GM19025 (cell line): ENCODE data around the gene SPOCK2.

Experiments
- ATAC-seq: cut with Tn5 transposase; IDR thresholded peaks from one replicate; pipeline ENCODE4 v1.9.1; 2021; ENCODE audit warnings: mild to moderate bottlenecking, low read depth, moderate library complexity; ENCODE audit not compliant: unreplicated experiment

SPOCK2 gene

DNA sequence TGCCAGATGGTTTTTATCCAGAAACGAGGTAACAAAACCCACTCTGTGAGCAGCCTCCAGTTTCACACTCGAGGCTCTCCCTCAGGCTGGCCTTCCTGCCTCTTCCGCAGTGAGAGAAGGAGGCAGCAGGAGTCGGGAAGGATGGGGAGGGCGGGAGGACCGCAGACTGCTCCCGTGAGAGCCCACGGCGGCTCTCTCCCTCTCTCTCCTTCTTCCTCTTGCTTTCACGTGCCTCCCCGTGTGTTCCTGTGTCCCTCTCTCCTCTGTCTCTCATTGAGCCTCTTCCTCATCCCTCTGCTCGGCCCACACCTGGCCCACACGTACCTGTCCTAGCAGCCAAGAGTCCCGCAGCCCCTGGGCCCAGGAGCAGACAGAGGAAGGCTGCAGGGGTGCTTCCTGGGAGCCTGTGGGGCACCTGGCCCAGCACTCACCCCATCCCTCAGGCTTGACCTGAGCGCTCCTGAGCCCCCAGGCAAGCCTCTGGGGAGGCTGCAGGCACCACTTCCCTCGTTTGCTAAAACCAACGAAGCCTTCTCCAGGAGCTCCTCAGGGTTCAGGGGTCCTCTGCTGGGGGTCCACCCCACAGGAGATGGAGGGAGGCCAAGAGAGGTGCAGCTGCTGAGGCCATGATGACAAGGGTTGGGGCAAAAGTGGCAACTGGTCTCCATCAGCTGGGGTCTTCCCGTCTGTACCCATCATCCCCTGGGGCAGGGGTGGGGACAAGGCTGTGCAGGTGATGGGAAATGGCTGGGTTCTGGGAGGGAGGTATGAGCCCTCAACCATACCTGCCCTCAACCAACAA, 13.6 kb downstream of the SPOCK2 start:
- no peak for ATAC-seq

DNA sequence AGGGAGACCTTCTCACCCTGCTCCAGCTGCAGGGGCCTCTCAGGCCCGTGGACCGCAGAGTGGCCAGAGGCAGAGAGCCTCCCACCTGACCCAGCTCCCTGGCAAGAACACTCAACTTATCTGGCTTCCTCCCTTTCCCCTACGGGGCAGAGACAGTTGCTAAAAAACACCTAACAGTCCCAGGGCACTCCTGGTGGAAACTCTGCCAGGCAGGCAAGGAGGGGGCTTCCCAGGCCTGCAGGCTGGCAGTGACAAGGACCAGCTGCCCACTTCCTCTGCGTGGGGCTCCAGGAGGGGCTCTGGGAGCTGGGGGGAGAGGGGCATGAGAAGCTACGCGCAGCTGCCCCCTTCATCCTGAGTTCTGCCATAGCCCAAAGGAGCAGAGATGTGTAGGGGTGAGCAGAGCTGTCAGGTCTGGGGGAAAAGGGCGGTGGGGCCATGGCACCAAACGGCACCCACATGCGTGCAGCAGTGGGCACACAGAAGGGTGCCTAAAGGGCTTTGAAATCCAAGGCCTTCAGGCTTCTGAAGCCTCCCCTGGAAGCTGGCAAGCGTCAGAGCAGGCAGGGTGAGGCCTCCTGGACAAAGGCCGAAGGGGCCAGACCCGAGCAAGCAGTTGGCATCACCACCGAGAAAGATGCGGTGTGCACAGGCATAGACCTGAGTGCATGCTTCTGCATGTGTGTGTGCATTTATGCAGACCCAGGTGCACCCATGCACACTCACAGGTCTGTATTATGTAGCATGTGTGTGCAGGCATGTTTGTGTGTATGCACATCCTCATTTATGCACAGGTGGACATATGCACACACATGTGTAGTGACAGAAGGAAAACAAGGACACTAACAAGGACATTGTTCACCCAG, 14.4 kb downstream of the SPOCK2 start:
- no peak for ATAC-seq

DNA sequence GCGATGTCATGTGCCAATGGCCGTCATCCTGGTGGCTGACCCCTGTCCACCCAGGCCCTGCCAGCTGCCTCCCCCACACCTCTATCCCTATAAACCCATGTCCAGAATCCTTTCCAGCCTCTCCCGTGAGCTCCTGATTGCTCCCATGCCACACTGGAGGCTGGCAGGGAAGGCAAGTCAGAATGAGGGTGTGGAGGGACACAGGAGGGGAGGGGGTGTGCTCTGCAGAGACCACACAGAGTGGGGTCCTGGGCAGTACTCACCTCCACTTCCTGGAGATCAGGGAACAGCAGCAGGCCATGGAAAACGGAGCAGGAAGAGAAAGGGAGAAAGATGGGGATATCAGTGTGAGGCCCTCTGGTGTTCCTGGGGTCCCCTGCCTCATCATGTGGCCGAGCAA, 15.7 kb downstream of the SPOCK2 start:
- ATAC-seq, result no peak

DNA sequence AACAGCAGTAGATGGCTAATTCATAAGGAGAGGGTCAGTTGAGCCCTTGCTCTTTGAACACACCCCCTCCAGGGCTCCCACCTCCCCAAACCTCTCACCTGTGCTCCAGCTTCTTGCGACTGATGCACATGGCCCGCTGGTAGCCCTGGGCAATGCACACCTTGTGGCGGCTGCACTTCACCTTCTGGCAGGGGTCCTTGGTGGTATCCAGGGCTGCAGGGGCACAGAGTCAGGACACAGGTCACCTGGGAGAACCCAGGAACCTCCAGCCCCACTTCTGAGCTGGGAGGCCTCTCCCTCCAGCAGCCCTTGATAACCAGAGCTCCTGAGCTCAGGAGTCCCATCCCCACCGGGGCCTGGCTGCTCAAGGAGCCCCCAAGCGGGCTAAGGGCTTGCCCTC, 16.3 kb downstream of the SPOCK2 start:
- no peak for ATAC-seq

DNA sequence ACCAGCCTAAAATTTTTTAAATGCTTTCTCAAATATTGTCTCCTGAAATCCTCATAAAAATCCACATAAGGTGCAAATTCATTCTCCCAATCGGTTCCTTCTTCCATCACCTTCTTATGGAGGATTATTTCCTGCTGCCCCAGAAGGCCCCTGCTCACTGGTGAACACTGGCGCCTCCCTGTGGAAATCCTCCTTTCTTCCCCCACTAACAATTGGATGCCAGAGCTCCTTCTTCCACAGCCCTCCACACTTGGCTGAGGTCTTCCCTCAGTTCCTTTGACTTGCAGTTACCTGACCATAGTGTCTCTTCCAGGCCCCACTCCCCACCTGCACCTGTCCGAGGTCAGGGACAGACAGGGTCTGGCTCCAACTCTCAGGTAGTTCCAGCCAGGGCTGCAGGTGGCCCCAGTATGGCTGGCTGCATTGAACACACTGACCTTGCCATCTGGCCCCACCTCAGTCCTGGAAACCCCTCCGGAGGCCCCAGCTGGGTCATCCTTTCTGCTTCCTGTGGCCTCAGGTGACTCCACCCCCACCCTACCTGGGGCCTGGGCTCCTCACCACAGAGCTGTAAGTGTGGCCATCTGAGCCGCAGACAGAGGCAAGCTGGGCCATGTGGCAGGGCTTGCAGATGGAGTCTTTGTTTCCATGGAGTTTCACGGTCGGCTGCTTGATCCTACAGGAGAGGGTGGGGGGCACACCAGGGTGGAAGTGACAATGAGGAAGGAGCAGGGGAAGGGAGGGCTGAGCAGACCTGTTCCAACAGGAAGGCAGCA, 18.4 kb downstream of the SPOCK2 start:
- no peak for ATAC-seq

DNA sequence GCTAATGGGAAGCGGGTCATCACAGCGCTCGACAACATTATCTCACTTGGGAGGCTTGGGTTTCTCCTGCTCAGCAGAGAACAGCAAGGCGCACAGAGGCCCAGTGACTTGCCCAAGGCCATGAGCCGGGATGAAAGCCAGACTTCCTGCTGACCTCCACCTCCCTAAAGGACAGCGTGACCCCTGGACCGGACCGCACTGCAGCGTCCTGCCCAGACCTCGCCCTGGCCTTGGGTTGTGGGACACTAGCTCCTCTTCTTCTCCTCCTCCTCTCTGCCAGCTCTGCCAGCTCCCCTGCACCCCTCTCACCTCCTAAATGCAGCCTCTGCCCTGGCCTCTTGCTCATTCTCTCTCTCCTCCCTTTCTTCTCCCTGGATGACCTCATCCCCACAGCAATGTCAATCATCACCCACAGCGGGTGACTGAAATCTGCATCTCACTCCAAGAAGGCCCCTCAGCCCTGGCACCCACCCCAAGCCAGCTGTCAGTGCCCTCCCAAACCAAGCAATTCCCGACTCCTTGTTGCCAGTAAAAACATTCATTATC, 19.4 kb downstream of the SPOCK2 start:
- ATAC-seq, result no peak

DNA sequence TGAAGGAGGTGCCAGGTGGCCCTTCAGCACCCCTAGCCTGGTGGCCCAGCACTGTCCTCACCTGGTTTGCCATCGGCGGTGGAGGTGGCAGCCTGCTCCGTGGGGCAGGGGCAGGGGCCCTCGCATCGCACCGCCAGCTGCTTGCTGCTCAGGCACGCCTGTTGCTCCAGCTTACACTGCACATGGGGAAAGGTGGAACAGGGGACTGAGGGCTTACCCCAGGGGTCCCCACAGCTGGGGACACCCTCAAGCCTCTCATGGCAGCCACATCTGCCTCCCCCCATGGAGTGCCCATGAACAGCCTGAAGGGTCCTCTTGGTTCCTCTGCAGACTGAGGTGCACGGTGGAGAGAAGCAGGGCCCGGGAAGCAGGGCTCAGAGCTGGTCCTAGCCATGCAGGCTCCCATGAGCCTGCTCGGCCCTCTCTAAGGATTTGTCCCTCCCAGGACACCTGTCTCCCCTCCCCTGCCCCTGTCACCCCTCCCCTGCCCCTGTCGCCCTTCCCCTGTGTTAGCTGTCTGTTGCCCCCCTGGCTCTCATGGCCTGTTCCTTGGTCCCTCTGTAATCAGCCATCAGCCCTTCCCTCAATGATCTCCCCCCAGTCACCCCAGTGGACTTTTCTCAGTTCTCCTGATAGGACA, 20.1 kb downstream of the SPOCK2 start:
- ATAC-seq, result no peak

DNA sequence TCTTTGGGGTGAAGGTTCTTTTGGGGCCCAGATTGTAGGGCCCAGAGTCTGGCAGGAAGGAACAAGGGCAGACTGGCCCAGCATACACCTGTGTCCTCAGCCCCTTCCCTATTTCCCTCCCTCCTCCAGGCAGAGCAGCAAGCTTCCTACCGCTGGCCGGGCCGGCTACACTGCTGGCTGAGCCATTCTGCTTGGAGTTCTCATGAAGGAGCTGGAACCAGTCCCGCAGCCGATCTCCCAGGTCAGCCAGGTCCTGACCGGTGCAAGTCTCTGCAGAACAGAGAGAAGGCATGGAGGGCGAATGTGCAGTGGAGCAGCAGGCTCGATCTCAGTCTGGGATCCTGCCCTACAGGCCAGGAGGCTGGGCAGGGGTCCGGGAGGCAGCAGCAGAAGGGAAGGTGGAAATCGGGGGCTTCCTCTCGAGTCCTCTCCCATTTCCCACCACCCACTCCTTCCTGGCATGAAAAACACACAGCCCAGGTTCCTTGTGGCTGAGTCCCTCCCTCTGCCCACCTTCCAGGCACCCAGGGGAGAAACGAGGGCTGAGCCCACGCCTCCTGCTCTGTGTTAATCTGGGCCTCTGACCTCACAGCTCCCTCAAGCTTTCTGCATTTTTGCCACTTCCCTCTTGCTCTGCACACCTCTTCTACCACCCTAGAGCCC, 20.8 kb downstream of the SPOCK2 start:
- no peak for ATAC-seq

DNA sequence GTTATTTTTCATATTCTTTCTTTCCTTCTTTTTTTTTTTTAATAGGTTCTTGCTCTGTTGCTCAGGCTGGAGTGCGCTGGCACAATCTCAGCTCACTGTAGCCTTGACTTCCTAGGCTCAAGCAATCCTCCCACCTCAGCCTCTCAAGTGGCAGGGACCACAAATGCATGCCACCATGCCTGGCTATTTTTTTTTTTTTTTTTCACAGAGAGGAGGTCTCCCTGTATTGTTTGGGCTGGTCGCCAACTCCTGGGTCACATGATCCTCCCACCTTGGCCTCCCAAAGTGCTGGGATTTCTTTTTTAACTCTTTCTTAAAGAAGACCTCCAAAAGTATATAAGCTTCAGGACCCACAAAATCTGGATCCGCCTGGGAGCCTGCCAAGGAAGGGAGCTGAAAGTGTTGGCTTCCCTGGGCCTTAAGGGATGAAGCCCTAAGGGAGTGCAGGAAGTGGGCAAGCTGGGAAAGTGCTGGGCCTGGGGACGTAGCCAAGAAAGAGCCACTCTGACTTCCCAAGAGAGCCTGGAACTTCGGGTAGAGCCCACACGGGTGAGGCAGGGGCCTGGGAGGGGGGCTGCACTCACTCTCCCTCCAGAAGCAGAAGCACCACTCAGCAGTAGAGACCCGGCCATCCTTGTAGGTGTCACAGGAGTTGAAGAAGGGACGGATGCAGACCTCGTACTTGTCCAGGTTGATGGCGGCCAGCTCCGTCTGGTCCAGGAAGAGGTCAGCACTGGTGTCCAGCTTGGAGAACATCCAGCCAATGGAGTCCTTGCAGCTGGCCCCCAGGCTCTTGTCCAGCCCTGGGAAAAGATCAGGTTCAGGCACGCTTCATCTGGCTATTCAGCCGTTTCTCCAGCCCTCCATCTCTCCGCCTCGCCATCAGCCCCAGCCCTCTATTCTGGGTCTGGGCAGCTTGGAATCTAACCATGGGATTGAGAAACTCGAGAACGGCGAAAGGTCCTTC, 21.8 kb downstream of the SPOCK2 start:
- no peak for ATAC-seq

DNA sequence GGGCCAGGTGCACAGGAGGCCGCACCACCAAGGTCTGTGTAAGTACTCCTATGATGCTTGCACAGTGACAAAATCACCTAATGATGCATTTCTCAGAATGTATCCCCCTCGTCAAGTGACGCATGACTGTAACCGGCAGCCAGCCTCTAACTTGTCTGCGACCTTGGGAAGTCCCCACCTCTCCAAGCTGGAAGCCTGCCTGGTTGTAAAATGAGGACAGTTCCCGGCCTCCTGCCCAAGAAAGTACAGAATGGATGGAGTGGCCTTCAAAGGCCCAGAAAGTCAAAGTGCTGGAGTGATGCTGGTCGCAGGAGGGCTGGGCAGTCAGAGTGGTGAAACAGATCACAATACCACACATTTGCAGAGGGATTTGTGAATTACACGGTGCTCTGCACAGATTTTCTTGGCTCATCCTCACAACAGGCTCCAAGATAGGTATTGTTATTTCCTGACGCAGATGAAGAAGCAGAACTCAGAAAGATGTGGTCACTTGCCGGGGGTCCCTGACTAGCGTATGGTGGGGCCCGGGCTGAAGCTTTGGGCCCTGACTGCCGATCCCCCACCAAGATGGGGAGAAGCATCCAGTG, 22.8 kb downstream of the SPOCK2 start:
- ATAC-seq, result no peak

DNA sequence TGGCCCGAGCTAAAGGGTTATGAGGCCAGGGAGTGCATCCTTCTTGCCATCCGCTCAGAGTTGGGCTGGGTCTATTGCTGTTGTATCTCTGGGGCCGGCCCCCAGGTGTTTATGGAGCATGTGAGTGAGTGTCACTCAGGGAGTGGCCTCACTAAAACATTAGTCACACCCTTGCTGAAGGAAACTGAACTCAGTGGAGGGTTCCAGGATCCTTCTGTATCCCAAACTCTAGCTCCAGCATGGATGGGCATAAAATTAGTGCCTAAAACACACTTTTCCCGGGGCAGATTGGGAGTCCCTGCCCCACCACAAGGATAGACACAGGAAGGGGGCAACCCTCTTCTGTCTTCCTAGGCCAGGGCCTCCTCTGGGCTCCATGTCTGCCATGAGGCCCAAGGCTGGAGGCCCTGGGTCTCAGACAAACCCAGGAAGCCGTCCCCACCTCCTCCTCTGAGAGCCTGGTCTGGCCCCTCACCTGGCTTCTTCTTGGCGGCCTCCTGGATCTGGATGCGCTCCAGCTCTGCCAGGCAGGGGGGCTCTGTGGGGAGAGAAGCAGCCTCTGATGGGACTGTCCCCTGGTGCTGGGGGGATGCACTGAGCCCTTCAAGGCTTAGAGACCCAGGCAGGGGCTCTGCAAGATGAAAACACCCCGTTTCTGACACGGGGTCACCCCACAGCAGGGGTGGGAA, 24.5 kb downstream of the SPOCK2 start:
- ATAC-seq, result no peak

DNA sequence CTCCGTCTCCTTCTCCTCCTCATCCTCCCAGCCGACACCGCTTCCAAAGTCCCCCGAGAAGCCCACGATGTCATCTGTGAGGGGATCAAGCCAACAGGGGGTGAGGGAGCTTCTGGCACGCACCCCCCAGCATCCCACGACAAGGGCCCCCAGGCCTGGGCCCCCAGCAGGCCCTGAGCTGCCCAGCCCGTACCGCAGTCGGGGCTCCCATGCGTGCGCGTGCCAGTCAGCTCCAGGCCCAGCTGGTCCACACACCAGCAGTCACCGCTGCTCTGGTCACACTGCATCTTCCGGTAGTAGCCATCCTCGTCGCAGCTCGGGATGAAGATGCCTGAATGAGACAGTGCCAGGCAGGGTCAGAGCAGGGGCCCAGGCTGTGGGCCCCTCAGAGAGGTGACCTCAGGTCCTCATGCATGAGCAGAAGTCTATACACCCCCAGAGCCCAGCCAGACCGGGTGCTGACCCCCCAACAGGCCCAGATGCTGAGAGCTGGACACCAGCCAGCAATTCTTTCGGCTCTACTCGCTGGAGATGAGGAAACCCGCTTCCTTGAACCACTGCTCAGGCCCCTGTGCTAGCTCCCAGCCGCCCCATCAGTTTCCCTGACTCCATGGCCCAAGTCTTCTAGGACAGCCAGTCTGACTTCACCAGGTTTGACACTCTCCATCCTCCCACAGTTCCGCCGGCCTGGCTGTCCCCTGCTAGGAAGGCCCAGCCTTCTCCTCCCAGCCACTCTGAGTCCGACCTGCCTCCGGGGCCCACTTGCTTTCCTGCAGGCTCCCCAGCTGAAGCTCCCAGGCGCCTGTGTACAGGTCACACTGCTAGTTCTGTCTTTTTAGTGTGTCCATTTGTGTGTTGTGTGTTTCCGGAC, 25.3 kb downstream of the SPOCK2 start:
- no peak for ATAC-seq

DNA sequence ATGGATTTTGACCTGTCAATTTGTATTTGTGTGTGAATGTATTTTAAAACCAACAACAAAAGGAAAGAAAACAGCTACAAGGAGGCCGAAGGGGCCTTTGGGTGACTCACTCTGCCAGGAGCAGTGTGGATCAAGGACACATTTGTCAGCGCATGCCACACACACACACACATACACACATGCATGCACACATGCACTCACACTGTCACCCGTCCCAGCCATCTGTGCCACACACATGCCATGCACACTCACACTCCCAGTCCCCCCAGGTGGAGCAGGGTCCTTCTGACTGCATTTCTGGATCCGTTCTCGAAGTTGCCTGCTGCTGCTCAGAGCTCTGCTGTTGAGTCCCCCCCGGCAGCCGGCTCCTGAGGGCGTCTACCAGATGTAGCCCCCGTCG, 26.0 kb downstream of the SPOCK2 start:
- ATAC-seq, result no peak

DNA sequence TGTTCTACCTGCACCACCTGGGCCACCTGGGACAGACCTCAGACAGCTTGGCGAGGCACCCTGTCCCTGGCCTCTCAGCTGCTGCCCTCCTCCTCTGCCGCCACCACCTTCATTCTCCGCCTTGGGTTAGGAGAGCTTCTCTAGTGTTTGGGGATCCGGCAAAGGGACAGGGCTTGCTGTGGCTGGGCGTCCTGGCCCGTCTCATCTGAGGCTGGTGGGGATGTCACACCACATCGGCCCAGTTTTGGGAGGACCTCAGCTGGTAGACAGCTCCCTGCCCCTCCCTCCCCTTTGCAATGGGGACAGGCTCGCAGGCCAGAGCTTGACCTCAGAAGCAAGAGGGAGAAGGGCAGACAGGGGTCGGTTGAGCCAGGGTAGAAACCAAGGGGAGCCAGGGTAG, 26.4 kb downstream of the SPOCK2 start:
- ATAC-seq, result no peak

DNA sequence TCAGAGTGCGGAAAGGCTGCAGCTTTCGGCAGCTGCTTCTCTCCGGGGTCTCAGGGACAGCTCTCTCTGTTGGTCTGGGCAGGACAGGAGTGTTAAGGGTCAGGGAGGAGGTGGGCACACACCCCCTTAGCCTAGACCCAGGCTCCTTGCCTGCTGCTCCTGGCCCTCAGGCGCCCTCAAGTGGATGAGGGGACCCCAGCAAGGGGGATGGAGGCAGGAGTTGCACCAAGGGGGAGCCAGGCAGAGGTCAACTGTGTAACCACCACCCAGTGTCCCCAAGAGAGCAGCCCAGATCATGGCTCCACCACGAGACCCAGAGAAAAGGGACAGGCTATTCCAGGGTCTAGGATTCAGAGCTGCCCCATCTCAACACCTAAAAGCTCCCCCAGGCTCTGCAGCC, 26.9 kb downstream of the SPOCK2 start:
- no peak for ATAC-seq

DNA sequence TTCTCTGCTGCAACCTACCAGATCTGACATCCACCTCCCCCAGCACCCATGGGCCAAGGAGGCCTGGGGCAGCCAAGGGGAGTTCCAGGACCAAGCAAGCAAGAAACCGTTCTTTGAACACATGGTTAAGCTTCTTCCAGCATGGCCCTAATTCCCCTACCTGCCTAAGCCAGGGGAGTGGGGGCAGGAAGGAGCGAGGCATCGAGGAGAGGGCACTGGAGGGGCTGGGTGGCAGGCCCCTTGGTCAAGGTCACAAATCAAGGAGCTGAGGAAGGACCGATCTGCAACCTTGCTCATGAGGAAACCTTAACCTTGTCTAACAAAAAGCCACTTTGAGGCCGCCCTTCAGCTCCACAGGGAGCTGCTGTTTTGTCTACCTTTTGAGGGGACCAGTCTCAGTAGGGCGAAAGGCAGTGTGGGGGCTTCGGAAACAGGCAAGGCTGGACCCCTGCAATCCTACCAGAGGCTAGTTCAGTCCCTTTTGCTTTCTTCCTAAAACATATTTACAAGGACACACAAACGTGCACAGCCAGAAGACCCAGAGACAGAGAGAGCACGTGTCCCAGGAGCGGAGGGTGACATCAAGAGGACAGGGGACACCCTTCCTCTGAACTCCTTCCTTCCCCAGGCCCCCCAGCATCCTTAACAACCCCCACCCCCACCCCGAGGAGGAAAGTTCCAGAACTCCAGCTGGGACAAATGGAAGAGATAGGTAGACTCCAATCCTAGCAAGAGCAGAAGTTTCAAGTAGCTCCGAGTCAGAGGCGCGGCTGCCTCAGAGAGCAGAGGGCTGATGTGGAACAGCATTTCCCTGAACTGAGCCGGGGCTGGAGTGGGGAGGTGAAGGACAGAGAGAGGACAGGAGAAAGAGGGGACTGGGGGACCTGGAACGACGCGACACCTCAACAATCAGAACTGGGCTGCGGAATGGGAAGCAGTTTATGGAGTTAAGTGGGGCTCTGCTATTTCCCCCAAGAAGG, 28.2 kb downstream of the SPOCK2 start:
- ATAC-seq, result no peak
